HG02870 (cell line): ENCODE measurements around the gene EYS.
"Not testable (repeated sequence)": the region's sequence is repeated elsewhere in the genome, so short reads cannot be mapped to it uniquely, and the experiment has no call there.

Experiments
- ATAC-seq: cut with Tn5 transposase; IDR thresholded peaks from one replicate; pipeline ENCODE4 v1.9.1; 2021; ENCODE audit warnings: mild to moderate bottlenecking, moderate library complexity; ENCODE audit not compliant: unreplicated experiment

Gene EYS

GRCh38 chr6:64014595-64014994 is 1692.4 kb downstream of the EYS start:
- no peak for ATAC-seq

- no peak for ATAC-seq
Measured at GRCh38 chr6:64013011-64013410, 1694.0 kb downstream of the EYS start.

- ATAC-seq: no peak
Measured at GRCh38 chr6:64012351-64013001, 1694.5 kb downstream of the EYS start.

GRCh38 chr6:64010666-64011065 is 1696.4 kb downstream of the EYS start:
- no peak for ATAC-seq

DNA sequence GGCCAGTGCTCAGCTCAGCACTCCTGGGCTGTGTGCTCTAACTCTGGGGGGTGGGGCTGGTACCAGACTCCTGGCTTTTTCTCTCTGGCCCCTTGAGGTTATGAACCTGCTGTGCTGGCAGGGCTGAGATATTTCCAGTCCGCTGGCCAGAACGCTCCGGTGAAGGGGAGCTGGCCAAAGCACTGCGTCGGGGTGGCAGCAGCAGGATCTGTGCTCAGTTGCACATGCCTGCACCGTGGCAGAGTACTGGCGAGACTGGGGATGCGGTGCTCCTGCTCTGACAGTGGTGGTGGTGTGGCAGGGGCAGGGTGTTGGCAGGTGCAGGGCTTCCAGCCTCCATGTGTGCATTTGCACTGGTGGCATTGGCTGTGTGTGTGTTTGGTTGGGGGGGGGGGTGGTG is 1697.0 kb downstream of the EYS start:
- ATAC-seq: no peak

DNA sequence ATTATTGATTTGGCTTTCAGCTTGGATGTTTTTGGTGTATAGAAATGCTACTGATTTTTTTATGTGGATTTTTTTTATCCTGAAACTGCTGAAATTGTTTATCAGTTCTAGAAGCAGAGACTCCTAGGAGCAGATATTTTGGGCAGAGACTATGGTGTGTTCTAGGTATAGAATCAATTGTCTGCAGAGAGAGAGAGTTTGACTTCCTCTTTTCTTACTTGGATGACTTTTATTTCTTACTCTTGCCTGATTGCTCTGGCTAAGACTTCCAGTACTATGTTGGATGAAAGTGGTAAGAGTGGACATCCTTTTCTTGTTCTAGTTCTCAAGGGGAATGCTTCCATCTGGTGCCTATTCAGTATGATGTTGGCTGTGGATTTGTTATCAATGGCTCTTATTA is 1700.8 kb downstream of the EYS start:
- no peak for ATAC-seq

DNA sequence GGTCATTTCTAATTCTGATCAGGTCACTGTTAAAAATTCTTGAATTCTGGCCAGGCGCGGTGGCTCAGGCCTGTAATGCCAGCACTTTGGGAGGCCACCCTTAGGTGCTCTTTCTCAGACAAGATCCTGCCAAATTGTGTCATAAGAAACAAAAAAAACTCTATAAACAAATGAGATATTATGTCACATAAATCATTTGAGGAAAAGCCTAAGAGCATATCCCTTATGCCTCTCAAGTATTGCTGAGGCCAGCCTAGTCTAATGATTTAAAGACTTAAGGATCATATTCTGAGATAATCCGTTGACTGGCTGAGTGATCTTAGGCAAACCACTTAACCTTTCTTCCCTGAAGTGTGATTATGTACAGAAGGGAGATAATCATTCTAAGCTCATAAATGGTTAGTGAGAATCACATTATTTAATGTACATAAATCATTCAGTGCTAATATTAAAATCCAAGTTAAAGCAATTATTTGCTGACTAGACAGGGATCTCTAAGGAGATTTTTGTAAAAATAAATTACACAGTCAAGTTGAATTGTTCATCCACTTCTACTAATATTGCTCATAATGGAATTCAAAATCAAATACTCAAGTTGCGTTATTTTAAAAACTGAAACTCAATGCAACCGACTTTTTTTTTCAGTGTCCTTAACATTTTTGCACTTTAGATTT is 1706.1 kb downstream of the EYS start:
- ATAC-seq: no peak

DNA sequence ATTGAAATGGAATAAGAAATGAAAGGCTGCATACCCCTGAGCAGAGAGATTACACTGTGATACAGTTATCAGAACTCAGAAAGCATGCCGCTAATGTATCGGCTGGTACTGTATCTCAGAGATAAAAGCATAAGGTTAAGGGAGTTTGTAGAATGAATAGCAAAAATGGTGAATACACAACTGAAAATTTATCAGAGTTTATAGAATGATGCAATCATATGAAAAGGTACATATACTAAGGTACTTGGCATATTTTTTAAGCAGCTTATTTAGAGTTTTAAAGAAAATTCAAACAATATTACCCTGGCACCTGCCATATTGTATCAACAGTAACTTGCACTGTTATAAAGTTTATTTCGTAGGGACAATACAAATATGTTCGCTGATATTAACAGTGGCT is 1707.4 kb downstream of the EYS start:
- no peak for ATAC-seq

GRCh38 chr6:63998991-63999390 is 1708.0 kb downstream of the EYS start:
- ATAC-seq: no peak

DNA sequence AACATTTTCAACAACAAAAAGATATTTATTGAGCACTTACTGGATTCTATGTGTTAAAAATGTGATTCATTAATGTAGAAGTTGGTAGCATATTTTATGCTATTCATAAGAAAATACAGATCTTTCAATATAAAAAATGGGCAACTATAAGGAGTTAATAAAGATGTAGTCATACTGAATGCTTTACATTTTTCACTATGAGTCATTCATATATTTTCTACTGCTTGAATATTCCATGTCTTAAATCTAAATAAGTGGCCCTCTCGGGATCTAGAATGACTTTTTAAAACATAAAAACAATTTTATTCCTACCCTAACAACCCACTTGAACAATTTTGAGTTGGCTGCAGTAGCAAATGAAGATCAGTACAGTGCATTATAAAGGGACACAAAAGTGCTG is 1709.3 kb downstream of the EYS start:
- ATAC-seq: no peak

GRCh38 chr6:63997221-63997620 is 1709.8 kb downstream of the EYS start:
- ATAC-seq: no peak

DNA sequence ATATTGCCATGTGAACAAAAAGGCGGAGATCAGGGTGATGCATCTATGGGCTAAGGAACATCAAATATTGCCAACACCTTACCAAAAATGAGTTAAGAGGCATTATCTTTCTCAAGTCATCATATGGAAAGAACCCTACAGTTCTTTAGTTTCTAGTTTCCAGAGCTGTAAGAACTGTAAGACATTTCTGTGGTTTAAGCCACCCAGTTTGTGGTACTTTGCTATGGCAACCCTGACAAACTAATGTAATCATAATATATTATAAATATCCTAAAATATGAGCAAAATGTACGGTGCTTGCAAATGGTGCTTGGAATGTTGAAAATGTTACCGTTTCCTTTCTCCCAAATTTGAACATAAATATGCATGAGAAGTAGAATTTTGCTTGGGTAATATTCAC is 1721.8 kb downstream of the EYS start:
- ATAC-seq: no peak

GRCh38 chr6:63975699-63976098 is 1731.3 kb downstream of the EYS start:
- ATAC-seq: no peak

GRCh38 chr6:63968650-63969049 is 1738.4 kb downstream of the EYS start:
- ATAC-seq: no peak

DNA sequence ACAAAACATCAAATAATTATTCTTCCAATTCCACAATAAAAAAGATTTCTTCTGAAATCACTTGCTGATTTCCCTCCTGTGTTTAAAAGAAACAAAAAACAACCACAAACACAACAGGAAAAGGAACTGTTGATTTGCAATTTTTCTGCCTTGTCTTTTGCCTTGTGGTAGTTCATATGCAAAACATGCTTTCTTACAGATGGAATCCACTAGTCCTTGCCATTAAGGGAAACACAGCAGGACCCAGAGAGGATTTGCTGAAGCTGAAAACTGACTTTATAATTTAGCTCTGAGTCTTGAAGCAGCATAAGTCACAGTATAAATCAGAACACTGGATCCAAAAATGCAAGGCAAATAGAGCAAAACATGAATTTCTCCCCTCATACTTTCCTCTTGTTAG is 1742.7 kb downstream of the EYS start:
- ATAC-seq: no peak

DNA sequence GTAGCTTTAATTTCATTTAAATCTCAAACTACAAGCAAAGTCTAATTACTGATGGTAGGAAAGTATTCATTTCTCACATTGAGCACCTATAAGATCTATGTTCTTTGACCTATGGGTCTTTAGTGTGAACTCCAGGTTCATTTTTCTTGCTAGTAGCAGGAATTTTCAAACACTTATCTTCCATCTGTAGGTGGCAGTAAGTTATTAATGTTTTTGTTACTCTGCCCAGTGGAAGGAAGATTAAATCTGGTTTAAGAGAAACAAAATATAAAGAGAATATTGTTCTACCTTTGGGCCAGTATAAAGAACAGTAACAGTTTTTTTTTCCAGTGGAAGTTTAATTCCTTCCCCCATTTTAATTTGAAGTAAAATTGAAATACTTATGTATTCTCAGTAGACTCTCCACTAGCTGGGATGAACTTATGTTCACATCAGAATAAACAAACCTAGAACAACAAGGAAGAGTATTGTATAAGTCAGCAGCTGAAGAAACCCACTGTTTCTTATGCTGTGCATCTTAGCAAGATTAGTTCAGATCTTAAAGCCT is 1743.2 kb downstream of the EYS start:
- ATAC-seq: no peak

DNA sequence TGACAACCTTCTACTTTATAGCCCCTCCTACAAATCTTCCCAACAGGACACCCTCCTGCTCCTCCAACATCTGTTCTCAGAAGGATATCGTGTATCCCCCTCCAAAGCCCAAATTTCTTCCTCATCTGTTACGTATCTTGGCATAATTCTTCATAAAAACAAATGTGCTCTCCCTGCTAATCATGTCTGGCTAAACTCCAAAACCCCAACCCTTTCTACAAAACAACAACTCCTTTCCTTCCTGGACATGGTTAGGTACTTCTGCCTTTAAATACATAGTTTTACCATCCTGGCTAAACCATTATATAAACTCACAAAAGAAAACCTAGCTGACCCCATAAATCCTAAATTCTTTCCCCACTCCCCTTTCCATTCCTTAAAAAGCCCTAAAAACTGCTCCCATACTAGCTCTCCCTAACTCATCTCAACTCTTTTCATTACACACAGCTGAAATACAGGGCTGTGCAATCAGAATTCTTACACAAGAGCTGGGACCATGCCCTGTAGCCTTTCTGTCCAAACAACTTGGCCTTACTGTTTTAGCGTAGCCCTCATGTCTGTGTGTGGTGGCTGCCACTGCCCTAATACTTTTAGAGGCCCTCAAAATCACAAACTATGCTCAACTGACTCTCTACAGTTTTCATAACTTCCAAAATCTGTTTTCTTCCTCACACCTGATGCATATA is 1753.5 kb downstream of the EYS start:
- ATAC-seq: not testable (repeated sequence)

- no peak for ATAC-seq
Measured at GRCh38 chr6:63947792-63948529, 1759.1 kb downstream of the EYS start.

GRCh38 chr6:63945987-63946386 is 1761.0 kb downstream of the EYS start:
- no peak for ATAC-seq

GRCh38 chr6:63943826-63944225 is 1763.2 kb downstream of the EYS start:
- ATAC-seq: no peak

DNA sequence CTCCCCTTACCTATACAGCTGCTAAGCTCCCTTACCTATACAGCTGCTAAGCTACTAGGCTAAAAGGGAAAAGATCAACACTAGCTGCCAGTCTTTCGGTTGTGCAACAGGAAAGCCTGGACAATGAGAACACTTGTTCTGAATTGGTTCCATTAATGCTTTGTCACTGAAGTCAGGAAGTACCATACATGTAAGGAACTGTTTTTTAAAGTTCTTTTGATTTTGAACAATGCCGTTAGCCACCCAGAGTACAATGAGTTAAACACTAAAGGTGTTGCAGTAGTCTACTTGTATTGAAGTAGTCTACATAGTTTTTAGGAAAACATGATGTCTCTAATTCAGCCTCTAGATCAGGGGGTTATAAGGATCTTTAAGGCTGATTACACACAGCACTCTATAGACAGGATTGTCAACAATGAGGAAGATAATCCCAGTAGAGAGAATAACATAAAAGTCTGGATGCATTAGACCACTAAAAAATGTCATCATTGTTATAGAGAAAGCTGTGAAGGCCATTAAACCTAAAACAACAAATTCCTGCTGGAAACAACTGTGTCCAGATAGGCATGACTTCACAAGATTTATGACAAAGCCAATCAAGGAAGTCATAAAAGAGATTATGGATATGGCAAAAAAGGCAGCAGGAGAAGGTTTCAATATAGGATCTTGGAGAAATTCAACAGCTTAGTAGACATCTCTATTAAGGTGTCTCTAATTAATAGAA is 1765.1 kb downstream of the EYS start:
- no peak for ATAC-seq
